Measurements from ENCODE around the gene VPS13D.

Gene VPS13D

DNA sequence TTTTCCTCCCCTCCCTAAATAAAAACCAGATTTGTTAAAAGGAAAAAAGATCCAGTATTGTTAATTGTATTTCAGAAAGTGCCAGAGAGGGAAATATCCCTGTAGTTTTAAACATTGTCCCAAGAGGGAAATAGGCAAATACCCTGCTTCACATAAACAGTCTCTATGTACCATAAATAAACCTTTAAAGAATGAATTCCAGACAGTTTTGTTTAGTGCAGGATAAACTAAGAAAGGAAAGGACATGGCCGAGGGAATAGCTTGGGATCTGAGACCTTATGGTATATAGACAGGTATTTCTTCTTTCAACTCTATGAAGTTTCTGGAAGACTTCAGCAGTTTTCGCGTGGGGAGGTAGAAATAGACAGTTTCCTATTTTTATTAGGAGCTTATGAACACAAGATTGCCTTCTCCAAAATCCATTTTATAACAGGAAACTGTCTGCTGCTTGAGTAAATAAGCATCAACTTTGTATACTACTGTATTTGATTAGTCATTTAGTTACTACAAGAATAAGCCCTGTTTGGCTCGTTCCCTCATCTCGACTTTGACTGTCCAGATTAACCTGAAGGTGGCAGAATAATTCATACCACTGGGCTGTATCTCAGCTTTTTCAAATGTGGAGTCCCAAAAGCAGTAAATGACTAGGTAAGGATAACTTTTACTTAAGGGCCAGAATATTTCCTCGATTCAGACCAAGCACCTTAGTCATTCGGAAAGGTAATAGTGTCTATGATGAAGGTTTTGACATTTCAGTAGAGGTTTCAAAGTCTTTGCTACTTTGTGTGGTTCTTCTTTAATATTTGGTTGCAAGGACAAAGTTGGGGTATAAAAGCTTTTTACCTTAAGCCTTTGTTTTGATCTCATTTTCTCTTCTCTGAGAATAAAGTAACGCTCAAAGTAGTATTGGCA lies 177.5 kb downstream of the VPS13D start:
- no peak for DNase-seq

DNA sequence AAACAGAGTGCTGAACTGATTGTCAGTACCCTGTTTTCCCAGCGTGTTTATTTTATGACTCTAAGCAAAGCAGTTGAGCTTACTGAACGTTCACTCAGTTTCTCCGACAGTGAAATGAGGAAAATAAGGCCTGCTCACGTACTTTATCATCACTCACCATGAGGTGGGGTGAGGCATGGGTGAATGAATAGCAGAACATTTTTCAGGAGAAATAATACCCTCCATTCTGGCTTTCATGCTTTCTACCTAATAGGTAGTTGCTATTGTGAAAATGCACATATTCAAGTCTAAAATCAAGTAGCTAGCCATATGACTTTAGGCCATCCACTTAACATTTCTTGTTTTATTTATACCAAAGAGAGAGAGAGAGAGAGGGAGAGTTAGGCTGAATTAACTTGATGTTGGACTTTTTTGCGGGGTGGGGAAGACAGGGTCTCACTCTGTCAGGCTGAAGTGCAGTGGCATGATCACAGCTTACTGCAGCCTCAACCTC lies 178.2 kb downstream of the VPS13D start:
- no peak for DNase-seq

- no peak for DNase-seq
Measured at GRCh38 chr1:12408662-12409061, 178.8 kb downstream of the VPS13D start.

DNA sequence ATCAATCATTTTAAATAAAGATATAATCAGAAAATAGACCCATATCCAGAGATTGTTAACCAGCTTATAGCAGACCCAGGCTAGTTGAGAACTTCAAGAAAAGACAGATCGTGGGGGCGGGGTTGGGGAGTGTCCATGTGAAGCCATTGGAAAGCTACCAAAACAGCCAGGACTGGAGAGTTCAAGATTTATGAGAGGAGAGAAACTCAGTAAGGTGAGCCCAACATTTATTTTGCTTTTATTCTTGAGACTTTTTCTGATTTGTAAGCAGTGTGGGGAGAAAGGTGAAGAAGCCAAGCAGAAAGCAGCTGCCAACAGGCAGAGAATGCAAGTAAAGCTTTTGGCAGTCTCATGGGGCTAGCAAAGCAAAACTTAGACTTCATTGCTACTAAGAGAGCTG lies 179.9 kb downstream of the VPS13D start:
- no peak for DNase-seq

DNA sequence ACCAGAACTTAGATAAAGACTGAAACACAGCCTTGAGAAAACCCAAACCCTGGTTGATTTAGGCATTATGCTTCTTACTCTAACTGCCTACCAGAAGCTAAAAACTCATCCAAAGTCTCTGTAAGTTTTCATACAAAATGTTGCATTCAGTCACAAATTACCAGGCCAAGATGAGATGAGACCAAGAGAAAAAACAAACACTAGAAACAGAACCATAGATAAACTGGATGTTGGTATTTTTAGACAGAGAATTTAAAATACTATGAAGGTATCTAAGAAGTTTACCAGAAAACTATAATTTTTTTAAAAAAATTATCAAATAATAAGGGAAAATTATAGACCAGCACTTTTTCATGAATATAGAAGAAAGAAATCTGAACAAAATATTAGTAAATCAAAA lies 180.5 kb downstream of the VPS13D start:
- no peak for DNase-seq

GRCh38 chr1:12411098-12411497 lies 181.3 kb downstream of the VPS13D start:
- no peak for DNase-seq

- DNase-seq, result no peak
Measured at GRCh38 chr1:12411747-12412146, 181.9 kb downstream of the VPS13D start.

- DNase-seq, result no peak
Measured at GRCh38 chr1:12412439-12412838, 182.6 kb downstream of the VPS13D start.

GRCh38 chr1:12413664-12414410 lies 184.0 kb downstream of the VPS13D start:
- DNase-seq, result no peak

GRCh38 chr1:12414444-12415018 lies 184.7 kb downstream of the VPS13D start:
- no peak for DNase-seq

- no peak for DNase-seq
Measured at GRCh38 chr1:12415038-12415466, 185.2 kb downstream of the VPS13D start.

- DNase-seq, result no peak
Measured at GRCh38 chr1:12416101-12416500, 186.3 kb downstream of the VPS13D start.

DNA sequence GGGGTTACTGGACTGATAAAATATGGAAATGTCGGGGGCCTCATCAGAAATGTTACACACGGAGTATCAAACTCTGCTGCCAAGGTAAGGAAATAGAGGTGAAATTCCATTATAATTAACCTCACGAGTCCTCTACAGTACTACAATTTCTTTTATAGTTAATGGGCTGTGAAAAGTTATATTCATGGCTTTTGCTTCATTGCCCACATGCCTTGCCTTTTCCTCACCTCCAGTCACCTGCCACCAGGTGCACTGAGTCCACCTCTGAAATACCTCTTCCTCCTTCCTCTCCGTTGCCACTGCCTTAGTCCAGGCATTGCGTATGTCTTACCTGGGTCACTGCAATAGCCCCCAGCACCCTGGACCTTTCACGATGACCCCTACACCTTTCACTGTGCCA lies 186.9 kb downstream of the VPS13D start:
- DNase-seq, result no peak

DNA sequence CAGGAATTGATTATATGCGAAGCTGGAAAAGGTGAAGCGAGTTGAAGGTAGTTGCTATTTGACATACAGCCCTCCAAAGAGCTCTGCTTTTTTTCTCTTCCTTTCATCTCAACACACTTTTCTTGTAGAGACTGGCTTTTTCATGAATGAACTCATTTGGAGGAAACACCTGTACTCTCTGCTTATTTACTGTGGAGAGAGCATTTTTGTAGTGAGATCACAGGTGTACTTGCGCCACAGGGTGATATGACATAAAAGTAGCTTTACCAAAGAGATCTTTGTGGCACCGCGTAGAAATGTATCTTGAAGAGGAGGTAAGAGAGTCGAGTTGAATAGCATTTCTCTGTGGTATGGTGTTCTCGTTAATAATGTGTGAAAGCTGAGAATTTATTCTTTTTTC lies 187.6 kb downstream of the VPS13D start:
- DNase-seq, result no peak

DNA sequence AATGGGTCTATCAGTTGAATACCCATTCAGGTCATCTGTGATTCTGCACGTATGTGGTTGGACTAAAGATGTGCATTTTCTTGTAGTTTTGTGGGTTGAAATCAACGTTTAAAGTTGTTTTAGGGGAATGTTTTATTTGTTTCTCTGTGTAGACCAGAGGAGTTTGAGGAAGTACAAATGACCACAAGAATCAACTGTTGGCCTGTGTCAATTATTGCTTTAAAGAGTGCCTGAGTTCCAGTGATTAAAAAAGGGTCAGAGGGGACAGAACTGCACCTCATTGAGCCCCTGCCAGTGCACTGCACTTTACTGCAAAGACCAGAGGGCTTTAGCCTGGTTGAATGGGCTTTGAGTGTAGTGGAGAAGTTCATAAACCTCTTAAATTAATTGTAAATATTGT lies 190.3 kb downstream of the VPS13D start:
- no peak for DNase-seq

- no peak for DNase-seq
Measured at GRCh38 chr1:12422488-12422887, 192.7 kb downstream of the VPS13D start.

- DNase-seq, result no peak
Measured at GRCh38 chr1:12424087-12424529, 194.3 kb downstream of the VPS13D start.

- DNase-seq, result no peak
Measured at GRCh38 chr1:12424793-12425192, 195.0 kb downstream of the VPS13D start.

DNA sequence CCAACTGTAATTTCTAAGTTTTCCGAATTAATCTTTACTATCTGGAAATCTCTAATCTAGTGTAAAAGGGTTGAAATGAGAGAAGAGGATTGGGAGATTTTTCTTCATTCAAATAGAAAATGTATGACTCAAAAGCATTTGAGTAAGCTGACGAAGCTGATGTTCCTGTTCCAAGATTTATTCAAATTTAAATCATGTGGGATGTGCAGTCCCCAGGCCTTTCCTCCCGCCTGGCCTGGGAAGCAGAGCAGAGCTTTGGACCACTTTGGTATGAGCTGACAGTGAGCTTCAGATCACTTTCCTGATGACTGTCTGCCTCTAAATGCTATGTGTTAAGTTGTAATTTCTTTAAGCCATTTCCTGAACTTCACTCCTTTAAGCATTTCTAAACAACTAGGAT lies 196.2 kb downstream of the VPS13D start:
- no peak for DNase-seq

DNA sequence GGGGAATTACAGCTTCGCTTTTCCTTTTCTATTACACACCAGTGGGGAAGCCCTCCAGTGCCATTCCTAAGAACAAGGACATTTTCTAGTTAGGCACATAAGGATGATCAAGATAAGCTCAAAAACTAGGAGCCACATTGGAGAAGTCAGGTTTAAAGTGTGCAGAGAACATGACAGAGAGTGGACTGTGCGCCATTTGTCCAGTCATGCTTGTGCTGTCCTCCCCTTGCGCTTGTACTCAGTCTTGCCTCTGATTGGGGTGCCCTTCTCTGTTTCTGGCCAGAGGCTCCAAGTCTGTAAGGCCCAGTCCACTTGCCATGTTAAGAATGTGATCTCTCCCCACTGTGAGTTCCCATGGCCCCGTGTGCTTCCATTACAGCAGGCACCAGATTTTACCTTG lies 198.5 kb downstream of the VPS13D start:
- DNase-seq, result no peak

DNA sequence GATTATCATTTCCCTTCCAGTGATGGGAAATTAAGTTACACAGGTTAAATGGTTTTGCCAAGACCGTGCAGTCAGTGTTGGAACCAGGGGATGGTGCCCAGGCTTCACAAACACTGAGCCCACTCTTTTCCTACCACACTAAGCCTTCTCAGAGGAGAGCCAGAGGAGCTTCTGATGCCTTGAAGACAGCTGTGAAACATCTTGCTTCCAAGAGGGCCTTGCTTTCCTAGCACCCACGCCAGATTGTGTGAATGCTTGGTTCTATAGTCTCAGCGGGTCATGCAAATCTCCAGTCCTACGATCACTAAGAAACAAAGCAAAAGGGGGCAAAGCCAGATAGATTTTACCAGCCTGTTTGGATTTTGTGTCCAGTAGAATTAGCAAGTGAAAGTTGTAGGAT lies 200.7 kb downstream of the VPS13D start:
- DNase-seq, result no peak

GRCh38 chr1:12432897-12433296 lies 203.1 kb downstream of the VPS13D start:
- no peak for DNase-seq

DNA sequence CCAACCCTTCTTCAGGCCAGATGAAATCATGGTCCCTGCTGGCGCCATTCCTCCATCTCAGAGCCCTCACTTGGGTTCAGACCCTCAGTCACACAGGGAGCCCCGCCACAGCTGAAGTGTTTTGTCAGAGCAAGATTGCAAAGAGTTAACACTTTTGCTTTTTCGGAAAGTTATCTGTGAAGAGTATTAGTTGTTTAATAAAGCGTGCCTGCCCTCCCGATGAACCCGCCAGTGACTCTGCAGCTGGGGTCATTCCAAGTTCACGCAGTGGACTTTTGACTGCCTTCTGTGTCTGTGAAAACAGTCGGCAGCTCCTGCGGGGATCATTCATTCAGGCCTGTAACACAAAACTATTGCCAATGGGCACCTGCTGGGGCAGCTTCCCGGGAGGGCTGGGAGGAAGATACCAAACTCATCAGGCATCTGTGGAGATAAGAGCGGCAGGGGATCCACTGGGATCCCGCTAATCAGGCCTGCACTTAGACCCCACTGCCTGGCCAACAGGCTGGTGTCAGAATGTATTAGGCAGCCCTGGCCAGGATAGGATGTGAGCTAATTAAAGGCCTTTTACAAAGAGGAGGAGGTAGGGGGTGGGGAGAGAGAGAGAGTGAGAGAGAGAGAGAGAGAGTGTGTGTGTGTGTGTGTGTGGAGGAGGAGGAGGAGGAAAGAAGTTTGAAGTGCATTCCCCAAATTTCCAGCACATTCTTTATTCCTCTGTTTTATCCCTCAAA lies 203.7 kb downstream of the VPS13D start:
- no peak for DNase-seq

All from activated CD4-positive, alpha-beta T cell treated with anti-CD3 and anti-CD28 coated beads for 48 hours (primary cell).